Activated effector memory CD4-positive, alpha-beta T cell treated with anti-CD3 and anti-CD28 coated beads, Interleukin-2, amount 50 U/mL, for 16 hours (primary cell): ENCODE measurements around the gene RASGRF1.

ENCODE experiments used
- DNase-seq: peaks from one replicate; pipeline ENCODE4 v3.0.0-alpha.2; 2020

RASGRF1 gene

DNA sequence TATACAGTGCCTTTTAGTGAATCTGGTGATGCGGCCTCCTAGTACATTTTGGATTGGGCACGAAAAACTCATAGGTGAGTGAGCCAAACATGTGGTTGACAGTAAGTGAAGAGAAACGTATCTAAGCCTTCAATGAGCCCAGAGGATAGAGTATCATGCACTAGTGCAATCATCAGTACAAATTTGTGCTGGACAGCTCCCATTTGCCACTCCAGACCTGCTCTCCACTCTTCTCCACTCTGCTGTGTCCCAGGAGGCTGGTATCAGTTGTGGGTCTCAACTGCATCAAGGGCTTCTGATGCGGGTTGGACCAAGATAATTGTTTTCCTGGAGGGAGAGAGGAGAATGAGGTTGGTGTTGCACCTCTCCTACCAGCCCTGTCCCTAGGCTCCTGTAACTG, 9.1 kb upstream of the RASGRF1 start:
- DNase-seq = no peak

DNA sequence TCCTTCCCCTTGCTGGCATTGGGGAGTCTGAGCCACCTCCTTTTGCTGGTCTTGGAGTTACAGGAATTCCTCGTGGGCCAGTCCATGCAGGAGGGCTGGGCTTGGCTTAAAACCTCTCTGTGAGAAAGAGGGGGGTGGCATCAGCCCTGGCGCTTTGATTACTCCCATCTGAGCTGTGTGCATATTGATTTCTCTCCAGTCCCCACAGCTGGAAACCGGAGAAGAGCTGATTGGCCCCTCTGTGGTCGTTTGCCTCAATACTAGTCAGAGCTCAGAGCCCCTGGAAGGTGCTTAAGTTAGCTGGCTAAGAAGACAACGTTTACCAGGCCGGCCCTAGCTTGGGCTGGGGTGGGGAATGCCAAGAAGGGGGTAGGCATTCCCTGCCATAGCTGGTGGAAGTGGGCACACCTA, 4.0 kb upstream of the RASGRF1 start:
- DNase-seq = peak; percentile 14

DNA sequence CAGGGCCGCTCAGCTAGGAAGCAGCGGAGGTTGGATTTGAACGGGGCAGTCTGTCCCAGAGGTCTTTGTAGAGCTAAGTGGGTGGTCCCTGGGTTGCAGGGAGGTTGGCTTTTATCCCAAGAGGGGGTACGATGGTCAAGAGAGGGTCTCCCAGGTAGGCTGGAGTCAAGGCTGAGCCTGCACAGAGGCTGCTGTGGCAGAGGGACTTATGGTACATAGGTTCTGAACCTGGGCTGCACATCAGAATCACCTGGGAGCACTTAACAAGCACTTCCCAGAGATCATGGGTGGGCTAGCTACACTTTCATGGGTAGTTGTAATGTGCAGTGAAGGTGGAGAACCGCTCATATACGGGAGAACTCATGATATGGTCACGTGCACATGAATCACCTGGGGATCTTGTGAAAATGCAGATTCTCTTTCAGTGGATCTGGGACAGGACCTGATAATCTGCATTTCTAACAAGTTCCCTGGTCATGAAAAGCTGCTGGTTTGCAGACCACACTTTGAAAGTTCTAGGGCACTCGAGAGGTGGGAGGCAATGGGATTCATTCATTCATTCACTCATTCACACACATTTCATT, 2.9 kb upstream of the RASGRF1 start:
- peak; percentile 37 for DNase-seq

DNA sequence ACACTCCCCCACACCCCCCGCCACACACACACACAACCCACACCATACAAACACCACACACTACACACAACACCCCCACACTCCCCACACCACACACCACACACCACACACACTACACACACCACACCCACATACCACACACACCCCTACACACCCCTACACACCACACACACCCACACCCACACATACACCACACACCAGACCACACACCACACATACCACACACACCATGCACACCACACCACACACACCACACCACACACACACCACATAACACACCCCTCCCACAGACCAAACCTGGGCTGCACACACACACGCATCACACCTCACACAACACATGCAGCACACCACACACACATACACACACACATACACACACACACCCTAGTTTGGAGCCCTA, 1.8 kb upstream of the RASGRF1 start:
- DNase-seq = peak; percentile 28

DNA sequence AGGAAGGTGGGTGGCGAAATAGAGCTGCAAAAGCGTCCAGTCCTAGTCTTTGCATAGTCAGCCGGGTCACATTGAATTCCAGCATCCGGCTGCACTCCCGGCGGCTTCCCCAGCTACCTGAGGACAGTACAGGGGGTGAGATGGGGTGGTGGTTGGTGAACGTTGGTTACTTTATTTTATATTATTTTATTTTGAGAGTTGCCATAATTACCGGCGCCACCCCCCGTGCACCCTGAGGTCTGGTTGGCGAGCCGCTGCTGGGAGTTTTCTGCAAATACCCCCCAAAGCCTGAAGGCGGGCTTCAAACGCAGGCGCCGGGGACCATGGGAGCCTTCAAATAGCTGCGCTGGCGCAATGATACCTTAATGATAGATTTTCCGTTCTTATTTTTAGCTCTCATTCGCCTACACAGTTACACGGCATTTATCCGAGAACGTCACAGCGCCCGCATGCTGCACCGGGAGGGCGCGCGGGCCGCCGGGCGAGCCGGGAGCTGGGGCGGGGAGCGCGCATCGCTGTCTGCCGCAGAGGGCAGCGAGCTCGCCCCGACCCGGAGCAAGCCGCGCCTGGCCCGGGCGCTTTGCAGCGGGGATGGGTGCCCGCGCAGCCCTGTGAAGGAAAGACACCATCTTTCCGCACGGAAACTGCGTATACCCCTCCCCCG, 756 bp upstream of the RASGRF1 start:
- no peak for DNase-seq

DNA sequence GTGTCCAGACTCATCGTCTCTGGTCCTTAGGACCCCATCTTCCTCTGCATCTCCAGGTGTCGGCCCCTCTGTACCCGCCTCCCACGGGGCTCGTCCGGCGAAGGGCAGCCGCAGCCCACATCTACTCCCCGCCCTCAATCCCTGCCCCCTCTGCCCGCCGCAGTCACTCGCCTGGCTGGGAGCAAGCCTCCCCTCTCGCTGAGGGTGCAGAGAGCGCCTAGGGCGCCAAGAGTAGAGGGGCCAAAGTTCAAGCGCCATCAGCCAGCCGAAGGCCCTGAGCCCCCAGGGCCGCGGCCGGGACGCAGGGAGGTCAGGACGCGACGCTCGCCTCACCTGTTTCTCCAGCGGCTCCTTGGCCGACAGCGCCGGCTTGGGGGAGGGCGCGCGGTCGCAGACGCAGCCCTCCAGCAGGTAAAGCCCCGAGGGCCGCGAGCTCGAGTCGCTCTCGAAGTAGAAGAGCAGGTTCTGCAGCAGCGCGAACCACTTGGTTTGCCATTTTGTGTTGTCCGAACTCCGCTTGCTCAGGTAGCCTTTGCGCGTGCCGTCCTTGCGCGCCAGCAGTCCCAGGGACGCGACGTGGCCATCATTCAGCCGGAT, 592 bp downstream of the RASGRF1 start:
- no peak for DNase-seq

DNA sequence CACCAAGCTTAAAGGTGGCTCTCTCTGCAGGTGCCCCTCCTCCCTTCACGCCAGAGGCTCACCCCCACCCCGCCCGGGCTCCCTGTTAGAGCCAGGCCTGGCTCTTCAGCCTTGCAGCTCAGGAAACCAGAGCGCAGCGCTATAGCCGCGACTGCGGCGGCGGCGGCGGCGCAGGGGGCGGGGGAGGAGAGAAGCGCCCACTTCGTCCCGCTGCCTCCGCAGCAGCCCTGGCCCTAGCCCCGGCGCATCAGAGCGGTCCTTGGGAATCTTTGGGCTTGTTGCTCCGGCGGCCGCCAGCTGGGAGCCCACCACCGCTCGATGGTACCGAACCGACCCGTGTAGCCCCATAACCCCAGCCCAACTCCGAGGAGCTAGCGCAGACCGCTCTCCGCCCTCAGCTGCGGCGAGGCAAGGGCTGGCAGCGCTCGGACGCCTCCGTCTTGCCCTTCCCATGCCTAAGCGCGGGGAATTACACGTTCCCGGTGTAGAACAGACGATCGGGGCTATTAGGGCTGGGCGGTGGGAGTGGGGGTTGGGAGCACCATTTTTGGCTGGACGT, 1.2 kb downstream of the RASGRF1 start:
- no peak for DNase-seq

DNA sequence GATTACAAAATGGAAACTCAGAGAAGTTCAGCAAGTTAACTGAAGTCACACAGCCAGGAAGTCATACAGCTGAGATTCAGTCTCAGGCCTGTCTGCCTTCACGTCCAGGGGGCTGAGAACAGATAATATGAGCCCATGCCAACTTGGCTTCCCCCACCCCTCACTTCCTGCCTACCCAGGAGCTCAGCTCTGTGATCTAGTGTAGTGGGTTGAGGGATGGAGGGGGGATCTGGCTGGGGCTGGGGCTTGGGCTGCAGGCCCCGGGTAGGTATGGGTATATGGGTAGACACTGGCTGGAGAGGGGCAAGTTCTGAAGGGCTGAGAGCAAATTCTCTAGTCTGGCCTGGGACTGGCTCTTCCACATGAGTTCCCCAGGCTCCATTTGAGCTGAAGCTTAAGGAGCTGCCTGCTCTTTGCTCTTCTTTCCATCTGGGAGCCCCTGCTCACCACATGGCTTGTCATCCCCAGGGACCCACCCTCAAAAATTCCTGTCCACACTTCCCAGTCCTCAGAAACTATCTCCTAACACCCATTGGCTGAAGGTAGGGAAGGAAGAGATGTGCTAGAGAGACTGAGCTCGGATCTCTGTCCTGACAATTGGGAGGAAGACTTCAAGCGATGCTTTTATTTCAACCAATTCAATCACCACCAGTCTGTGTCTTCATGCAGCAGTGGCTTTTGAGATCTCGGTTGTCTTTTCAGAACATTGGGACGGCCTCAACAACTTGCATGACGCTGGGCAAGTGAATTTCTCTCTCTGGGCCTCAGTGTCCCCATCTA, 2.0 kb downstream of the RASGRF1 start:
- DNase-seq = no peak

DNA sequence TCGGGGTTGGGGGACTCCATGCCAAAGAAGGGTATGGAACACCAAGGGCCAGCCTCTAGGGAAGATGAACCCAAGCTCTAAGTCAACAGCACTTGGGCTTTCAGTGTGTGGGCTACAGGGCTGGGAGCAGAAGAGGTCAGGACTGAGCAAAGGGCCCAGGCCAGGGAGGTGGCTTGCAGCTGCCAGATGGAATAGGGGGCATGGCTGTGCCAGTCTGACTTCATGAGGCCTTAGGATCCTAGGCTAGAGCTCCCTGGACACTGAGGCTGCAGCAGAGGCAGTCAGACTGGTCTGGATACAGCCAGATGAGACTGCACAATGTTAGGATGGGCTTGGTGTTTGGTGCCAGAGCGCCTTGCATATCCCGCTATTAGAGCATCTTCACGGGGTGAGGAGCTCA, 3.8 kb downstream of the RASGRF1 start:
- no peak for DNase-seq

DNA sequence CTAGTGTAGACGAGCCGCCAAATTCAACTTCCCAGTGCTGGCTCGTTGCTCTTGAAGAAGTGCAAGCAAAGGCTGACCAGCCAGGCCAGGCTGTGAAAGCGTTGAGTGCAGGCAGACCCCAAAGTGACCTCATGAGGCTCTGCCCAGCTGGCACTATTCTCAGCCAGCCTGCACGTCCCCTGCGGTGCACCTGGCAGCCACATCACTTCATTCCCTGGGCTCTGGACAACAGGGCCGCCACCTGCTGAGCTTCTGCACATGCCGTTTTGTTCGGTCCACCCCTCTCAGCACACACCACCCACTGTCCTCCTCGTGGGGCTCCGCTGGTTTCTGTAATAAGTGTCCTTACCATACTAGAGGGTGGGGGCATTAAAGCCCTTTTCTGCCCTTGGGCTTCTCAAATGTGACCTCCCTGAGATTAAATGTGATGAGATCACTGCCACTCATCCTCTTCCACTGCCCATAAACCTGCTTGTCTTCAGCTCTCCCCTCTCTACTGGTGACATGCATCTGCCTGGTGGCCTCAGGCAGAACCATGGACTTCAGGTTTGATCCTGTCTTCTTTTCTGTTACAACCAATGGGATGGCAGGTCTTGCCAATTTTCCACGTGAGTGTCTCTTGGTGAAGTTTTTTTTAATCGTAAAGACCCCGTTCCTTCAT, 6.1 kb downstream of the RASGRF1 start:
- peak; percentile 12 for DNase-seq

DNA sequence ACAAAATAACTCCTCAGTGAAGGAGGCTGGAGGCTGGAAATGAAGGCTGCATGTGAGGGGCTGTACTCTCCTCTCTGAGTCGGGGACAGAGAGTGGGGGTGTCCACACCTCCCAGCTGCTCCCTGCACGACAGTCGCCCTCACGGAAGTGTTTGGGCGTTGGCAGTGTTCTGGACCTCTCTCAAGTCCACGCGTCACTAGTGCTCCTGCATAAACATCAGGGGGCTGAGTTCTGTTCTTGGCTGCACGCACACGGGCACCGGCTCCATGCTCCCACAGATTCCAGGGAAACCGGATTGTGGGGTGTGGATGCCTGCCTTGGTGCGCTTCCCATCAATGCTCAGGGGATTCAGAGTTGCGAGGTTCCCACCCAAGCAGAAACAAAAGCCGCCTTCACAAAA, 7.4 kb downstream of the RASGRF1 start:
- DNase-seq = peak; percentile 25

DNA sequence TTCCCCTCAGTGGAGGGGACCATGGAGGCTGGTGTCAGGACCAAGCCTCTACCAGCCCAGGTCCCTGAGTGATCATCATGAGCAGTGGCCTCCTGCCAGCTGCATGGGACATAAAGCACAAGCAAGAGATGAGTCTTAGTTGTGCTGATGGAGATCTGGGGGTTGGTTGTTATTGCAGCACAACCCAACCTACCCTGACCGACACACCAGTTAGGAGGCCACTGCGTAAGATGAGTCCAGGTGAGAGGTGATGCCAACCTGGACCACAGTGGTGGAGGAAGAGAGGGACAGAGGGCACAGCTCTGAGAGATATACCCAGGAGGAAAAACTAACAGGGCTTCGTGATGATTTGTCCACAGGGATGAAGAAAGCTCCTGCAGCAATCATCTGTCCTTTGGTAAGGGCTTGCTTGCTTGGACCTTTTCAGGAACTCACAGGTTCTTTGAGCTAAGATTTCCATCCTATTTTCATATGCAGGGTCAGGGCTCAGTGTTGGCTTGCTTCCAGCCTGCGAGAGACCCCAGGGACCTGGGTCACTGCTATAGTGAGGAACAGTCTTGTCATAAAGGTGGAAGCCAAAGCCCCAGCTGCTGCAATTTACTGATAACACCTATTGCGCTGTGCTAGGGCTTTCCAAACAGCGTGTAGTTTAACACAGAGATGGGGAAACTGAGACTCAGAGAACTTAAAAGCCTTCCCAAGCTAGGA, 8.1 kb downstream of the RASGRF1 start:
- DNase-seq = peak; percentile 27

DNA sequence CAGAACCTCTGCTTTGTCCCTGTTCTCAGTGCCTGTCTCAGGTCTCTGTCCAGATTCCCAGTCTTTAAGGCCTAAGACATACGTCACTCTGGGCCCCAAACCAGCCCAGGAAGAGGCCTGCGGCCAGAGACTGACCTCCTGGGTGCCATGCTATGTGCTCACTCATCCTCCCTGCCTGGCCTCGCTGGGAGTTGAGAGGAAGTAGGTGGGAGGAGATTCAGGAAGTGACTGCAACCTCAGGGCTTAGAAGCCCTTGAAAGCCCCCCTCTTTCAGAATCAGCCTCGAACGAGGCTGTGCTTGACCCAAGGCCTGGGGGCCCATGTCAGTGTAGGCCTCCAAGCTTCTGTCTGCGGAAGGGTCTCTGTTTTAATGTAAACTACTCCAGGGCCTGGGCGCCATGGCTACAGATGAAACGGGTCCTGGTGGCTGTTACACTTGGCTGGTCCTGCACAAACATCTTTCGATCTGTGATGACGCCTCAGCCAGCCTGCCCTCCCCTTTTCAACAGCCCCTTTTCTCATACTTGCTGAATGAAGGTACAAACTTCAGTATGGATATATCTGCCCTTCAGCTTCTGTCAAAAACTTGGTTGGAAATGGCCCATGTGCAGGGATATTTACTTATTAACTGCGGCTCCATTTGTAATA, 11.7 kb downstream of the RASGRF1 start:
- DNase-seq = peak; percentile 44

DNA sequence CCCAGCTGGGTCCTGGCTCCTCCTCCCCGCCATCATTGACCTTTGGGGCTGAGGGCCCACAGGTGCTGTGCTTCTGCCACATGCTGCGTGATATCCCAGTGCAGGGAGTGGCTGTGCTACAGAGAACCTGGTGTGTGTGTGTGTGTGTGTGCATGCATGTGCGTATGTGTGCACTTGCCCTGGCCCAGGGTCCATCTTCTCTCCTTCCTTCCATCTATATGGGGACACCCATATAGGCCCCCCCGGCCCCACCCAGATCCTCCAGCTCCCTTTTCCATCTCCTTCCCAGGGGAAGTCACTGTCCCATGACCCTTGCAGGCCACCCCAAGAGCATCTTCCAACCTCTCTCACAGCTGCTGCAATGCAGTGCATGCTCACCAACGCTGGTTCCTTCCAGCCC, 12.6 kb downstream of the RASGRF1 start:
- DNase-seq = peak; percentile 44

DNA sequence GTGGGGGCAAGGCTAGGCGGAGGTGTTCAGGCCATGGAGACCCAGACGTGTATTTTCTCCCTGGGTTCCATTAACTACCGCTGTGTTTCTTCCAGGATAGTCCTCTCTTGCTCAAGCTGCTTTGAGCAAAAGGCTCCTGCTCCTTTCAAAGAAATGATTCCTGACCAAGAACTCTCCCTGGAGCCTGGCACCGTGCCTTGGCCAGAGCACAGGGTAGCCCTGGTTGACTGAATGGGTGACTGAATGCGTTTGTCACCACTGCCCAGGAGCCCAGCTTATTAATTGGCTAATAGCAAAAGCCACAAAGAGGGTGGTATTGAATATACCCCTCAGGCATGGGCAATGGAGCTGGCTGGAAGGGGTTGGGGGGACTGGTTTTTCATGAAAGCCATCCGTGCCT, 13.9 kb downstream of the RASGRF1 start:
- peak; percentile 31 for DNase-seq

DNA sequence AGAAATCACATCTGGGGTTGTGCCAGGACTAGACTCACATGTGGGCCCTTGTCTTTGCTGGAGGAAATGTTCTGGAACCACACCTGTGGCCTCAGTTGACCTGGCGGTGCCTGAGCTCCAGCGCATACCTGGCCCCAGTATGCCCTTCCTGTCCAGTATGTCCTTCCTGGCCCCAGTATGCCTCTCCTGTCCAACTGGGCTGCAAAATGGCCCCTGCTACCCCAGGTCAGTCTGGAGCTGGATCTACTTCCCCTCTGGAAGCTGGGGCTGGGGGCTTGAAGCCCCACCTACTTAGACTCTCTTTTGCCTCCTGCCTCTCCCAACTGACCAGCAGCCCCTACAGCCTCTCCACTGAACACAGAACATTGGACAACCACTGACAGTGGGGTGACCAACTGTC, 15.3 kb downstream of the RASGRF1 start:
- peak; percentile 39 for DNase-seq

DNA sequence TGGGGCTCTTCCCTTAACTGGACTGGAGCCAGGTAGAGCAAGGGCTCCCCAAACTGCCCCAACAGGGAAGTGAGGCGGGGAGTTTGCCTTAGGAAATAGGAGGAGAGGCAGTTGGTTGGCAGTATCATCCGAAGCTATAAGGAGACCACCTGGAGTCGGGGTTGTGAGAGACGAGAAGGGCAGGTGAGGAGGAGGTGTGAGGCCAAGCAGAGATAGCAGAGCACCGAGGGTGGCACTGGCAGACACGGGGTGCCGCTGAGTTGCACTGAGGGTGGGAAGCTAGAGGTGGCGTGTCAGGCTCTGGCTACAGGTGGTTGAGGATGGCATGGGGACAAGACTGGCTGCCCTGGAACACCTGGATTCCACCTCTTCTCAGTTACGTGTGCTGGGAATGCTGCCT, 17.2 kb downstream of the RASGRF1 start:
- no peak for DNase-seq

DNA sequence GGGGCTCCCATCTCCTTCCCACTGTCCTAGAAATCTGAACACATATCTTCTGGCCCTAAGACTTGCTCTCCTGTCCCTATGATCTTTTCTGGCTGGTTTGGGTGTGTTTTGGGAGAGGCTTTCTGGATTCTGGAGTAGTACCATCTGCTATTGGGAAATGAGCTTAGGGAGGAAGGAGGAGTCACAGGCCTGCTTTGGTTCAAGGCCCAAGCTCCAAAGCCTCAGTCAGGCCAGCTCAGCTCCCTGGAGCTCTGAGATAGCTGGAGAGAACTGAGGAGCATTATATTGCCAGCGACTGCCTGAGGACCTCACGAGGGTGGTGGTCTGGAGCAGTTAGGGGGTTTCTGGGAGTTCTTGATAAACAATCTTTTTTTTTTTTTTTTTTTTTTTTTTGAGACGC, 18.7 kb downstream of the RASGRF1 start:
- no peak for DNase-seq

DNA sequence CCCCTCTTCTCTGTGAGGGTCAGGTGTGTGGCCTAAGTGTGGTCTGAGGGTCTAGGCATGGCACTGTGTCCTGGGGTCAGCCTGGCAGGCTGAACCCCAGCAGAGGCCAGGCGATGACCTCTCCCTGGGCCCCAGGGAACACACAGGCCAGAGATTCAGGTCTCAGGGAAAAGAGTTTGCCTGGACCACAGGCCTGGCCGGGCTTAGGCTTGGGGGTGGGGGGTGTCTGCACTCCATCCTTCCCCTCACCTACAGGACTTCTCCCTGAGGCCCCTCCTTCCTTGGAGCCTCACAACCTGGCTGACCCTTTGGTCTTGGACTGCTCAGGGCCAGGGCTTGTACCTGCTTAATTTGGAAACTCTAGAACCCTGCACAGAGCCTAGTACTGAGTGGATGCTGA, 21.8 kb downstream of the RASGRF1 start:
- no peak for DNase-seq

DNA sequence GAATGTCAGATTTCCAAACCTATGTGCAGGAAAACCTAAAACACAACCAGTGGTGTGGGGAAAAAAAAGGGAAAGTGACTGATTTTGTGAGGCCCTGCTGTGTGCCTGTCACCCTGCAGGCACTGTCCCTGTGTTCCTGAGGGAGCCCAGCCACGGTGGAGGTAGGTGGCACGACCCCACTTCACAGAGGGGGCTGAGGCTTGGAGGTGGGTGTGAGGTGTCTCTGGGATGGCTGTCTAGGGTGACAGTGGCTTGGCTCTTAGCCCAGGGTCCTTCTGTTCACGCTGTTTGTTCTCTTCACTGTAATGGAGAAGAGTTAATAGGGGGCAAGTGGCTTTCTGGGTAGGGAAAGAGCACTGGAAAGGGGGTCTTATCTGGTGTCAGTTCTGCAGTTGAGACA, 22.6 kb downstream of the RASGRF1 start:
- no peak for DNase-seq

DNA sequence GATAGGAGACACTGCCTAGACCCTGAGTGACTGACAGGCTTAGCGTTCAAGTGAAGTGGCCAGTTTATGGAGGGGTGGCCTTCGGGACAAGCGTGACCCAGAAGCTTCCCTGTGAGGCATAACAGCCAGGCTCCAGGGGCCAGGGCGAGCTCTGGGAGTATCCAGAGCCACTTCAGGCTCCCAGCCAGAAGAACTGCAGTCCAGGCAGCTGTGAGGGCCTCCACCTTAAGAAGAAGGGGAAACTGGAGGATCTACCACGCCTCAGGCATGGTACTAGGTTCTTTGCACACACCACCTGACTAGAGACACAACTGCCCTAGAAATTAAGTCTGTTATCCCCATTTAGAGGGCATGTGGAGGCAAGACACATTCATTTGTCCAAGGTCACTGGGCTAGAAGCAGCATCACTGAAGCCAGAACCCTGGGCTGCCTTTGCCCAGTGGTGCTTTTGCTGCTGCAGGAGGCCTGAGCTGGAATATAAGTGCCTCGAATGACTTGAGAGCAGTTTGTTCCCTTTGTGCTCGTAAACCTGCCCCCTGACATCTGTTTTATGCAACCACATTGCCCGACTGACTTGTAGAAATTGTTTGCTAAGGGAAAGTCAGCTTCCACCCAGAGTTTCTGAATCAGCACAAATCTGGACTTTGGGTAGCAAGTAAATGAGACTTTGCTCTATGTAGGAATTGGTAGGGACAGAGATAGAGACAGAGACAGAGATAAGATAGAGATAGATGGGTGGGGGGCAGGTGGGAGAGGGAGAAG, 23.3 kb downstream of the RASGRF1 start:
- no peak for DNase-seq
